ENCODE data around the gene IFT122.
"Not testable (repeated sequence)": the region's sequence is repeated elsewhere in the genome, so short reads cannot be mapped to it uniquely, and the experiment has no call there.

Gene IFT122

GRCh38 chr3:129439817-129440617, at the start of gene IFT122, which contains the start of gene MBD4:
IFT122 (plus strand) TSS chr3:129440224; CDS start chr3:129440331, 107 bp downstream.
MBD4 (minus strand) TSS chr3:129439948; CDS start chr3:129439833, 115 bp downstream.
- peak; percentile 97 for DNase-seq

DNA sequence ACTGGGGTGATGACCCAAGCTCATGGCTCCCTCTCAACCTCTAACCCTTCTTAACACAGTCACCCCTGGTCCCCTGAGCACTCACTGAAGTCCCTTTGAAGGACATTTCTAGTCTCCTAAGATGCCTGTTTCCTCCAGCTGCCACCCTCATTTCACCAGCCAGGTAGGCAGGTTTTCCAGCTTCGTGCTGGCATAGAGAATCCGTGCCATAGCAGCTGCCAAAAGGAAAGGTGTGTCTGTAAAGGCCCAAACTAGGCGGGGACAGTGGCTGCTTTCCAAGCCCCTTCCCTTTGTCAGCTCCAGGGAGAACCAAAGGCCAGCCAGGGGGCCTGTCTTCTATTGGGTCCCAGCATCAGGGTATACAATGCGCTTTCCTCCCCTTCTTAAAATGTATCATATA, 48.4 kb upstream of the IFT122 start:
- DNase-seq = not testable (repeated sequence)

DNA sequence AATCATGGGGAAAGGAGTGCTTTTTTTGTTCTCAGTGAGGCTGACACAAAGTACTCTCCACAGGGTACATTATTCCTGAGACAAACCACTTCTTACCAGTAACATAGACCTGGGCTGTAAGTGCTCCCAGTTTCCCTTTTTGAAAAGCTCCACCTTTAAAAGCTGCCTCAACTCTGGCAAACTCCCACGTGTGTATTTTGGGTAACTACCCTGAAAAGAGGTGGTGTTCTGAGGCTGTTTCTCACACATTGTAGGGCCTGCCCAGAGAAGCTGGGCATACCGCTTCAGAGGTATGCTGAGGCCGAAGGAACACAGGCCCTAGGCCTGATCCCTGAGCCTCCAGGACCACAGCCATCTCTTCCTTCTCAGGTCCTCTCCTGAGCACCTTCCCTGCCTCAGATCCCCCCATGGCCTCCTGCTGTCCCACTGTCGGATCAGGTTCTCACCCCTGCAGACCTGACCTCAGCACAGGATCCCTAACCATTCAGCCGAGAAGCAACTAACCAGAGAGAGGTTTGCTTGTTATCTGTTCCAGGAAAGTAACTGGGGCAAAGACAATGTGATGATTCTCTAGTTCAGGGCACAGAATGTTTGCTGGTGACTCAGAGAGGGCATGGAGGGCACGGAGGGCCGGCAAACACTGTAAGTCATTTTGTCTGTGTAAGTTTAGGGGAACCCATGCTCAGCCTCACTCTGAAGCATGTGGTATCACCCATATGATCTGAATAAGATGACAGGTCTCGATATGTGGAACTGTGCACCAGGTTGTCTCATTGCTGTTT, 47.7 kb upstream of the IFT122 start:
- DNase-seq = not testable (repeated sequence)

DNA sequence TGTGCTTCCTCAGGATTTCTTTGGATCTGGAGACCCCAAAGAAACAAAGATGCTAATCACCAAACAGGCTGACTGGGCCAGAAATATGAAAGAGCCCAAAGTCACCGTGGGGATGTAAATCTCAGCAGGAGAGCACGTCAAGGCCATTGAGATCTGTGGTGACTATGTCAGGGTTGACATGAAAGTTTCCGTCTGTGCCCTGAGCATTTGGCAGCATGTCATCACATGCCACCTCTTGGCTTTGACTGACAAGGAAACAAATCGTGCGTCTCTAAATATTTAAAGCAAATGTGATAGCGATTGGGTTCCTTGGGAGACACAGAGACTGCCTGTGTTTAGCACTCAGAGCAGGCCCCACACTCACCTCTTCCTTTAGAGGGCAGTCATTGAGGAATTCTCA, 46.8 kb upstream of the IFT122 start:
- no peak for DNase-seq

DNA sequence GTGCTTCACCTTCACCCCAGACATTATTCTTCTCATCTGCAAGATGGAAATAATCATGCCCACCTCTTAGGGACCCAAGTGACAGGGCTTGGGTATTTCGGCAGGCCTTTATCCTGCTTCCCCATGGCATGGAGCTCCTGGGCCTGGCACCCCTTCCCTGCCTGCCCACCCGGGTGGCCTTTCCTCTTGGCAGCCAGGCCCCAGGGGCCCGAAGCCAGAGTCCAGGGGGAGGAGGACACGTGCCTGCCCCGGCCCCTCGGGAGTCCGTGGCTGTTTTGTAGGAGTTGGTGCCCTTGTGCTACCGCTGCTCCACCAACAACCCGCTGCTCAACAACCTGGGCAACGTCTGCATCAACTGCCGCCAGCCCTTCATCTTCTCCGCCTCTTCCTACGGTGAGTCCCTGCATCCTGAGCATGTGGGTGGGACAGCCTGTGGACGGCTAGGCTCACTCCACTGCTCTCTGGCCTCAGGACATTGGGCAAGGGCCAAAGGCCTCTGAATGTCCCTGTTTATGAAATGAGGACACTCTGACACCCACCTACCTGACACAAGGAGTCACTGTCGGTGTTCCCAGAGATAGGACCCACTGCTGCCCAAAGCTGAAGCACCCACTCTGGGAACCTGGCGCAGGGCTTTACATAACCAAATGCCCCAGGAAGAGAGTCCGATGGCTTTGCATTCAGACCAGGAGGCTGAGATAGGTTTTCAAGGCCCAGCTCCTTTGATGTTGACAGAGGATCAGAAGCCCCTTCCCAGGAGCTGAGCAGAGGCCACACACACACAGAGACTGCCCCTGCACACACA, 46.1 kb upstream of the IFT122 start:
- DNase-seq = not testable (repeated sequence)

- no peak for DNase-seq
Observed at GRCh38 chr3:129398803-129399144, 41.2 kb upstream of the IFT122 start.

GRCh38 chr3:129399145-129399894, 40.7 kb upstream of the IFT122 start:
- peak; percentile 42 for DNase-seq

- no peak for DNase-seq
Observed at GRCh38 chr3:129399895-129400357, 40.1 kb upstream of the IFT122 start.

DNA sequence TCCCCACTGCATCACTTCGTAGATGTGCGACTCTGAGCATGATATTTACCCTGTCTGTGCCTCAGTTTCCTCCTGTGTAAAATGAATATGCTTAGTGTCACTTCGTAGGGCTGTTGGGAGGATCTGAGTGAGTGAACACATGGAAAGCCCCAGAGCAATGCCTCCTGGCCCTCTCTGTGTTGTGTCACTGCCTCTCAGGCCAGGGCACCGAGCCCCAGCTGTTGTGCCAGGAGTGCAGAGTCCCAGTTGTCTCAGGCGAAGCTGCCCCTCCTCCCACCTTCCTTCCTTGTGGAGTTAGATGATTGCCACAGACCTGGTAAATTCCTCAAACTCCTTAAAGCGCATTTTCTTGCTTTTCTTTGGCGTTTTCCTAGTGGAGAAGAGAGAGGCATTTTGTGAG, 37.8 kb upstream of the IFT122 start:
- no peak for DNase-seq

- no peak for DNase-seq
Observed at GRCh38 chr3:129402616-129403015, 37.4 kb upstream of the IFT122 start.

DNA sequence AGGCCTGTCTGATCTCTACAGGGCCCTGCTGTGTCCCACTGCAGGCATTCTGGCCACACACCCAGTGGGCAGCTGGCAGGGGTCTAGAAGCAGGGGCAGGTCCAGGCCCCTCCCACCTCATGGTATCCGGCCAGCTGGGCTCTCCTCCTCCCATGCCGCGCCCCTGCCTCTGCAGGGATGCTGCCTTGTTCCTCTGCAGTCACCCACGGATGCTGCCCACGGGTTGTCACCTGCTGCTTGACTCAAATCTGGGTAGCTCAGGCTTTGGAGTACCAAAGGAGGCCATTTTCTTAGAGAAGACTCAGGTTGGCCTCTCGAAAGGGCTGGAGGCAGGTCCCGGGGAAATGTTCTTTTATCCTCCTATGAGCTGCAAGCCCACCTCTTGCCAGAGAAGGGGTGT, 36.6 kb upstream of the IFT122 start:
- no peak for DNase-seq

- no peak for DNase-seq
Observed at GRCh38 chr3:129404130-129404529, 35.9 kb upstream of the IFT122 start.

GRCh38 chr3:129404610-129405009, 35.4 kb upstream of the IFT122 start:
- no peak for DNase-seq

- no peak for DNase-seq
Observed at GRCh38 chr3:129409541-129409940, 30.5 kb upstream of the IFT122 start.

- no peak for DNase-seq
Observed at GRCh38 chr3:129410971-129411370, 29.1 kb upstream of the IFT122 start.

GRCh38 chr3:129412542-129413198, 27.4 kb upstream of the IFT122 start:
- DNase-seq = no peak

DNA sequence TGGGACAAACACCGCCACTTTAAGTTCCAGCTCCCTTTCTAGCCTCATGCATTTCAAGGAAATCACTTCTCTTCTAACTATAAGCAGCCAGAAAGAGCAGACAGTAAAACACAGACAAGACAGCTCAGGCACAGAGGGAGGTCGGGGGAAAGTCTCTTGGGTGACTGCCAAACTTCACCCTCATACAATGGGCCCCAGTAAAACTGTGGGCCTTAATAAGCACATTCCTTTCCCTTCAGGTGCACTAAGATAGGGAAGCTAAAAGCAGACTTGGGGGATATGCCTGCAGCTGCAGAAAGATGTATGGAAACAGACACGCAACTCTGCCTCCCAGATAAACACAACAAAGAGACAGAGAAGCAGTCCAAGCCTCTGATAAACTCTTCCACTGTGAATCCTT, 26.8 kb upstream of the IFT122 start:
- not testable (repeated sequence) for DNase-seq

- DNase-seq = no peak
Observed at GRCh38 chr3:129413687-129414506, 26.1 kb upstream of the IFT122 start.

GRCh38 chr3:129415378-129415777, 24.6 kb upstream of the IFT122 start:
- no peak for DNase-seq

GRCh38 chr3:129415830-129416229, 24.2 kb upstream of the IFT122 start:
- no peak for DNase-seq

GRCh38 chr3:129416415-129416814, 23.6 kb upstream of the IFT122 start:
- no peak for DNase-seq

Data from GOT3 (cell line).